ENCODE data around the gene OR2A7.
"Not testable (repeated sequence)": the region's sequence is repeated elsewhere in the genome, so short reads cannot be mapped to it uniquely, and the experiment has no call there.

Gene OR2A7

DNA sequence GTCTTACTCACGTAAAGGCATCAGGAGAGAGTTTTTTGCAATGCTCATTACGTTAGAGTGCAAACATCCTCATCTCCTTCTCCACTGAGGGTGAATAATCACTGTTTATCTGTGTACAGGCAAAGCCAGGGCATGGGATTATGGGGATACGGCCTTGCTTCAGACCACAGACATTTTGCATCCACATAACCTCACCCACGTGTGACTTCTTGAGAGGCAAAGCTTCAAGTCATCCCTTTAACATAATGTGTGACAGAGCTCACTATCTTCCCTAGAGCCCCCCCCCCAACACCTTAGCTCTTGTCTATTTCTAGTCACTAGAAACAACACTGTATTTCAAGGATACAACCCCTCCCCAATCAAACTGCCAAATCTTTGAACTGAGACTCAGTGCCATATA lies 27.0 kb upstream of the OR2A7 start:
- H4K20me1 ChIP-seq (ENCODE audit: insufficient read depth, low read length); H3K27ac ChIP-seq (ENCODE audit: low read length); H3K4me3 ChIP-seq (ENCODE audit: low read length); H3K9ac ChIP-seq (ENCODE audit: low read length); H3K9me3 ChIP-seq (ENCODE audit: insufficient read depth, low read length); H3K36me3 ChIP-seq (replicated peaks; ENCODE audit: low read depth, low read length); H3K4me2 ChIP-seq (ENCODE audit: low read length); H2AFZ ChIP-seq (ENCODE audit: low read depth, low read length); H3K4me1 ChIP-seq (ENCODE audit: low read length); H3K27me3 ChIP-seq (ENCODE audit: low read depth, low read length); H3K79me2 ChIP-seq (ENCODE audit: low read length): not testable (repeated sequence)

DNA sequence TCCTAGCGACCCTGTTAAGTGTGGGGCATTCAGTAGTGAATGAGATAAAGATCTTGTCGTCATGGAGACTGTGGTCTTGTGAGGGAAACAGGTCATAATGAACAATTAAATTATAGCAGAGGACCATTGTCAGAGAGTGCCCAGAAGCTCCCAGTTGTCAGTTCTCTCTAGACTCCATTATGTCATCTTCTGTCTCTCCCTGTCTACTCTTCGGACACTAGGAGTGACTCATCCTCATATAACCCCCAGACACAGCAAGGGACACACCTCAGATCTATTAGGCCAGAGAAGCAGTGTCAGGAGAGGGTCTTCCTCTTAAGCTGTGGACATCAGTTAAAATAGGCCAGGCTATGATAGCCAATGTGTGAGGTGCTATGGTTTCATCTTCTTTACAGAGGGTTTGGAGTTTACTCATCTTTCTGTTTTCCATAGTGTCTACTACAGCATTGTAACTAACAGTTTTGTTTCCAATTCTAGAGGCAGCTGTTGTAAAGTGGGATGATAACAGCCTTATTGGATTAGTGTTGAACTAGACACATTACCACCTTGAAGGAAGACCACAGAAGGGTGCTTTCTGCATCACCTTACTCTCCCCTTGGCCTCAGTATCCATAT lies 22.7 kb upstream of the OR2A7 start:
- not testable (repeated sequence) for H3K36me3 ChIP-seq (replicated peaks; ENCODE audit: low read depth, low read length); H3K9me3 ChIP-seq (ENCODE audit: insufficient read depth, low read length); H3K9ac ChIP-seq (ENCODE audit: low read length); H3K4me2 ChIP-seq (ENCODE audit: low read length); H2AFZ ChIP-seq (ENCODE audit: low read depth, low read length); H3K4me1 ChIP-seq (ENCODE audit: low read length); H3K27ac ChIP-seq (ENCODE audit: low read length); H3K27me3 ChIP-seq (ENCODE audit: low read depth, low read length); H4K20me1 ChIP-seq (ENCODE audit: insufficient read depth, low read length); H3K4me3 ChIP-seq (ENCODE audit: low read length); H3K79me2 ChIP-seq (ENCODE audit: low read length)

DNA sequence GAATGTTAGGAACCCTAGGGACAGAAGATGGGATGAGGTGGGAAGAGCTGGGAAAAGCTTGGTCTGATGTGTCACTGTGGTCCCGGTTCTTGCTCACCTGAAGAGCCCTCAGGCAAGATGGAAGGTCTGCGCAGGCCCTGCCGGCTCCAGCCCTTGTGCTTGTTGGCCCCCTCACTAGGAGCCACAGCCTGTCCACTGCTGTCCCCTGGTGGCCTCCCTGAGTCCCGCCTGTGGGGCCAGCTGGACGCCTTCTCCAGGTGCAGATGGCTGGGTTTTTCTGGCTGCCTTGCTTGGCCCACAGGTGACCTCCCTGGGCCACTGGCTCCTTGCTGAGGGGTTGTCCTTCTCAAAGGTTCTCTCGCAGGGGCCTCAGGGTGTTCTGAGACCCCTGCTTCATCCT lies 19.1 kb upstream of the OR2A7 start:
- not testable (repeated sequence) for H4K20me1 ChIP-seq (ENCODE audit: insufficient read depth, low read length); H3K27me3 ChIP-seq (ENCODE audit: low read depth, low read length); H3K79me2 ChIP-seq (ENCODE audit: low read length)

DNA sequence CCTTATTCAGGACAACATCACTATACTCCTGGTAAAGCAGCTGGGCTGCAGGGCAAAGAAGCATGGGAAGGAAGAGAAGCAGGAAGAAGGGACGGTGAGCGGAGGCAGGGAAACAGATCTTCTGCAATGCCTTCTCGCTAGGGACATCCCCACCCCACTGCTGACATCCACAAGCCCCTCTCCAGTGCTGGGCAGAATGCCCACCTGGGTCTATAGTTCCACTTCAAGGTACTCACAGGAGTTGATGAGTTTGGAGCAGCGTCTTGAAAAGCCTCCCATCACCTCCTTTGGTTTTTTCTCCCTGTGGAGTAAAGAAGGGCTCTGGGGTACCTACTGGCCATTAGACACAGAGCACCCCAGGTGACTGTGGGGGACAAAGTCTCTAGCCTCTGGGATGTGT lies 17.9 kb upstream of the OR2A7 start:
- not testable (repeated sequence) for H3K27ac ChIP-seq (ENCODE audit: low read length); H3K9ac ChIP-seq (ENCODE audit: low read length); H3K4me2 ChIP-seq (ENCODE audit: low read length); H2AFZ ChIP-seq (ENCODE audit: low read depth, low read length); H3K27me3 ChIP-seq (ENCODE audit: low read depth, low read length); H3K9me3 ChIP-seq (ENCODE audit: insufficient read depth, low read length); H3K79me2 ChIP-seq (ENCODE audit: low read length); H3K4me1 ChIP-seq (ENCODE audit: low read length); H4K20me1 ChIP-seq (ENCODE audit: insufficient read depth, low read length); H3K4me3 ChIP-seq (ENCODE audit: low read length); H3K36me3 ChIP-seq (replicated peaks; ENCODE audit: low read depth, low read length)

More for the DNA sequence above, 19.1 kb upstream of the OR2A7 start:
- H3K27ac ChIP-seq (ENCODE audit: low read length); H3K4me3 ChIP-seq (ENCODE audit: low read length); H3K9ac ChIP-seq (ENCODE audit: low read length); H3K4me1 ChIP-seq (ENCODE audit: low read length); H3K9me3 ChIP-seq (ENCODE audit: insufficient read depth, low read length); H3K36me3 ChIP-seq (replicated peaks; ENCODE audit: low read depth, low read length); H3K4me2 ChIP-seq (ENCODE audit: low read length); H2AFZ ChIP-seq (ENCODE audit: low read depth, low read length): not testable (repeated sequence)

DNA sequence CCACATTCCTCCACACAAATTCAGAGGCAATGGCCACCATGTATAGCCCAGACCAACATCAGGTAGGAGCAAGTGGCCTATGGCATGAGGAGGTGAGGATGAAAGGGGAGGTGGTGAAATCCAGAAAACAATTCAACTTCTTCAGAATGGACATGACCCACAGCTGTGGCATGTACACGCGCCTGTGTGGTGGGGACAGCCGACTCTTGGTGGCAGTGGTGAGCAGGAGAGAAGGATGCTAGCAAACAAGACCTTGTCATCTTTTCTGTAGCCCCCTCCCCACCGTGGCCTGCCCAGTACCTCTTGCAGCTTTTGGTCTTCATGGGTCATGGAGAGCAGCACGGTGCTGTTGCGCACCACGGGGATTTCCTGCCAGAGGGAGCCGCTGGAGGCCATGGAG lies 17.4 kb upstream of the OR2A7 start:
- H3K79me2 ChIP-seq (ENCODE audit: low read length); H3K9ac ChIP-seq (ENCODE audit: low read length); H3K27ac ChIP-seq (ENCODE audit: low read length): not testable (repeated sequence)

DNA sequence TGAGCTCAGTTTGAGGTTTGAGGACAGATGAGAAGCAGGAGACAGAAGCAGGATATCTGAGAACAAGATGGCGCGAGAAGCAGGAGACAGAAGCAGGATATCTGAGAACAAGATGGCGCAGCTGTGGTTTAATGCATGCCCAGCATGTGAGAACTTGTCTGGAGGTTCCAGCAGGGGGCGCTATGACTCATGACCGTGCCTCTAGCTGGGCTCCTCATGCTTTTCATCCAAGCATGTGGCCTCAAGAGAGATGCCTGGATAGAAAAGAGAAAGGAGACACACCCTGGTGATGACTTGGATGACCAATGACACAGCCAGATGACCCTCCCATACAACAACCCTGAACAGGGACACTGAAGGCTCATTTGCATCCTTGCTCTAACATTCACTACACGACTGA lies 15.4 kb upstream of the OR2A7 start:
- H3K9ac ChIP-seq (ENCODE audit: low read length); H4K20me1 ChIP-seq (ENCODE audit: insufficient read depth, low read length): not testable (repeated sequence)

More for the DNA sequence above, 17.4 kb upstream of the OR2A7 start:
- not testable (repeated sequence) for H3K36me3 ChIP-seq (replicated peaks; ENCODE audit: low read depth, low read length); H2AFZ ChIP-seq (ENCODE audit: low read depth, low read length); H3K4me3 ChIP-seq (ENCODE audit: low read length); H3K4me1 ChIP-seq (ENCODE audit: low read length); H3K9me3 ChIP-seq (ENCODE audit: insufficient read depth, low read length); H3K27me3 ChIP-seq (ENCODE audit: low read depth, low read length); H3K4me2 ChIP-seq (ENCODE audit: low read length); H4K20me1 ChIP-seq (ENCODE audit: insufficient read depth, low read length)

DNA sequence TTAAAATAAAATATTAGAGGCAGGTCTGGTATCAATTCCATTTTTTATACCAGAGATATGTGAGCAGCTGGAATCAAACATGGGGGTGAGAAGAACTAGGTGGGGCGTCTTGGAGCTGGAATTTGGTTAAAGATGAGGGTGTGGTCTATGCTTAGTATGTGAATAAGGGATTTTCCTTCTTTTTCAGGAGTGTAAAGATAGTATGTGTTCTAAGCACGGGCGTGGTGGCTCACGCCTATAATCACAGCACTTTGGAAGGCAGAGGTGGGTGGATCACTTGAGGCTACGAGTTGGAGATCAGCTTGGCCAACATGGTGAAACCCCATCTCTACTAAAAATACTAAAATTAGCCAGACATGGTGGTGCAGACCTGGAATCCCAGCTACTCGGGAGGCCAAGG lies 10.7 kb upstream of the OR2A7 start:
- H2AFZ ChIP-seq (ENCODE audit: low read depth, low read length); H3K27me3 ChIP-seq (ENCODE audit: low read depth, low read length); H3K4me3 ChIP-seq (ENCODE audit: low read length); H3K9me3 ChIP-seq (ENCODE audit: insufficient read depth, low read length); H4K20me1 ChIP-seq (ENCODE audit: insufficient read depth, low read length); H3K27ac ChIP-seq (ENCODE audit: low read length); H3K4me1 ChIP-seq (ENCODE audit: low read length); H3K4me2 ChIP-seq (ENCODE audit: low read length); H3K36me3 ChIP-seq (replicated peaks; ENCODE audit: low read depth, low read length); H3K79me2 ChIP-seq (ENCODE audit: low read length); H3K9ac ChIP-seq (ENCODE audit: low read length): not testable (repeated sequence)

More for the DNA sequence above, 15.4 kb upstream of the OR2A7 start:
- not testable (repeated sequence) for H3K27ac ChIP-seq (ENCODE audit: low read length); H3K9me3 ChIP-seq (ENCODE audit: insufficient read depth, low read length); H3K79me2 ChIP-seq (ENCODE audit: low read length); H3K36me3 ChIP-seq (replicated peaks; ENCODE audit: low read depth, low read length); H3K4me3 ChIP-seq (ENCODE audit: low read length); H3K4me1 ChIP-seq (ENCODE audit: low read length); H3K27me3 ChIP-seq (ENCODE audit: low read depth, low read length); H2AFZ ChIP-seq (ENCODE audit: low read depth, low read length); H3K4me2 ChIP-seq (ENCODE audit: low read length)

DNA sequence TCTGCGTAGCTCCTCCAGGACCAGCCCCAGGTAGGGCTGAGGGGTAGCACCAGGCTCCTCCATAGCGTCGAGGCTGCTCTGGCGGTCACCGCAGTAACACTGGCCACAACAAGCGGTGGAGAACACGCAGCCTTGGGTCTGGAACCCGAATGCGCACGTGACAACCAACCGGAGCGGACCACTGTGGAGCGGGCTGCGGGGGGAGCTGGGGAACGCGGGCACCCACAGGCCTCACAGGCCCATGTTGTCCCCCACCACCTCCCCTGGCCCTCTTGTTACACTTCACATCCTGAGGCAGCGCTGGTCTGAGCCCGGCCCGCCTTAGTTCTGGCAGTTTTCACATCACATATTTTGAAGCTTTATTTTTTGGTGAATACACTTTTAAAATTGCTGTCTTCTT lies 4.6 kb upstream of the OR2A7 start, which contains the start of gene CTAGE8:
Gene CTAGE8 (minus strand): TSS at position 101 of the 400 bp plus-strand sequence. CDS start 38 bp downstream, at position 63.
- not testable (repeated sequence) for H3K79me2 ChIP-seq (ENCODE audit: low read length); H3K9me3 ChIP-seq (ENCODE audit: insufficient read depth, low read length); H3K27me3 ChIP-seq (ENCODE audit: low read depth, low read length); H3K36me3 ChIP-seq (replicated peaks; ENCODE audit: low read depth, low read length); H3K4me2 ChIP-seq (ENCODE audit: low read length); H3K9ac ChIP-seq (ENCODE audit: low read length); H3K27ac ChIP-seq (ENCODE audit: low read length); H3K4me1 ChIP-seq (ENCODE audit: low read length); H3K4me3 ChIP-seq (ENCODE audit: low read length); H2AFZ ChIP-seq (ENCODE audit: low read depth, low read length); H4K20me1 ChIP-seq (ENCODE audit: insufficient read depth, low read length)

DNA sequence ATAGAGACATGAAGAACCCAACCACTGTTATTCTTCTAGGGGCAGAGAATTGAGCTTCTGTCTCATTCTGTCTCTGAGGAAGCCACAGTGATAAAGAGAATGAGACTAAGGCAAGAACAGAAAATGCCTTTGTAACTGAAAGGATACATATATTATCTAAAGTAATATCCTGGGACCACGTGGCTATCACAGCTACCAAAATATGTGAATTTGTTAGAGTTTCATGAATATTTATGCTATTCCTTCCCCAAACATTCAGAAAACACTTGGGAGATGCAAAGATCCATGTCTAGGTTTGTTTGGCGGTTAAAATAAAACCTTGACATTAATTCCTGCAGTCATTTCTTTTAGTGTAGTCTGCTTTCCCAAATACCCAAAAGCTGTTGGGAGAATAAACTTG lies 2.5 kb downstream of the OR2A7 start:
- H3K9ac ChIP-seq (ENCODE audit: low read length); H3K79me2 ChIP-seq (ENCODE audit: low read length); H3K4me2 ChIP-seq (ENCODE audit: low read length); H3K27me3 ChIP-seq (ENCODE audit: low read depth, low read length); H3K4me1 ChIP-seq (ENCODE audit: low read length); H3K4me3 ChIP-seq (ENCODE audit: low read length); H2AFZ ChIP-seq (ENCODE audit: low read depth, low read length); H3K27ac ChIP-seq (ENCODE audit: low read length); H3K36me3 ChIP-seq (replicated peaks; ENCODE audit: low read depth, low read length); H3K9me3 ChIP-seq (ENCODE audit: insufficient read depth, low read length); H4K20me1 ChIP-seq (ENCODE audit: insufficient read depth, low read length): not testable (repeated sequence)

DNA sequence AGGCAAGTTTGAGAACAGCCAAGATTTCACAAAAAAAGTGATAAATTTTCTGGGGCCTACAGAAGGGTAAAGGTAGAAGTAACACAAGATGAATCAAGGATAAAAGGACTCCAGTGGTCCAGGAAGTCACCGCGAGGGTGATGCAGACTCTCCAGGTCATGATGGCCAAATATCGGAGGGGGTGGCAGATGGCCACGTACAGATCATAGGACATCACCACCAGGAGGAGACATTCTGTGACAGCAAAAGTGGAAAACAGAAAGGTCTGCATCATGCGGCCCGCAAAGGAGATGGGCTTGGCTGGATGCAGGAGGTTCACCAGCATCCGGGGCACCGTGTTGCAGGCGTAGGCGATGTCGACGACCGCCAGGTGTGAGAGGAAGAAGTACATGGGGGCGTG lies 5.5 kb downstream of the OR2A7 start:
- not testable (repeated sequence) for H3K27me3 ChIP-seq (ENCODE audit: low read depth, low read length); H2AFZ ChIP-seq (ENCODE audit: low read depth, low read length); H3K79me2 ChIP-seq (ENCODE audit: low read length); H3K36me3 ChIP-seq (replicated peaks; ENCODE audit: low read depth, low read length); H3K9me3 ChIP-seq (ENCODE audit: insufficient read depth, low read length); H3K27ac ChIP-seq (ENCODE audit: low read length); H4K20me1 ChIP-seq (ENCODE audit: insufficient read depth, low read length); H3K4me1 ChIP-seq (ENCODE audit: low read length); H3K9ac ChIP-seq (ENCODE audit: low read length); H3K4me3 ChIP-seq (ENCODE audit: low read length); H3K4me2 ChIP-seq (ENCODE audit: low read length)

Measured in OCI-LY3 (cell line).